GM10248 (cell line): ENCODE results near the gene ZNF679.
"Not testable (repeated sequence)": the region's sequence is repeated elsewhere in the genome, so short reads cannot be mapped to it uniquely, and the experiment has no call there.

Experiments used
- CTCF ChIA-PET: fragments of 300-600 bp; sonication (Branson Sonifier 250); formaldehyde crosslinking; extraction: SDS; loops from one replicate; lab custom pipeline; 2021; ENCODE audit warnings: antibody characterized with exemption; lab: Yijun Ruan, JAX
- POLR2A ChIA-PET: fragments of 350-650 bp; sonication (Branson Sonifier 250); formaldehyde crosslinking; extraction: SDS; loops from one replicate; lab custom pipeline; 2020; ENCODE audit warnings: antibody characterized with exemption; lab: Yijun Ruan, JAX
- DNase-seq: peaks from one replicate; pipeline ENCODE4 v3.0.0; 2012; ENCODE audit errors: extremely low spot score
- TF ChIP-seq, protein P1 (sequence below): IDR thresholded peaks from 2 replicates; pipeline ENCODE4 v1.5.1; 2012; ENCODE audit warnings: mild to moderate bottlenecking, low read depth; ENCODE audit errors: extremely low read depth, missing control alignments, control extremely low read depth

The ZNF679 gene

DNA sequence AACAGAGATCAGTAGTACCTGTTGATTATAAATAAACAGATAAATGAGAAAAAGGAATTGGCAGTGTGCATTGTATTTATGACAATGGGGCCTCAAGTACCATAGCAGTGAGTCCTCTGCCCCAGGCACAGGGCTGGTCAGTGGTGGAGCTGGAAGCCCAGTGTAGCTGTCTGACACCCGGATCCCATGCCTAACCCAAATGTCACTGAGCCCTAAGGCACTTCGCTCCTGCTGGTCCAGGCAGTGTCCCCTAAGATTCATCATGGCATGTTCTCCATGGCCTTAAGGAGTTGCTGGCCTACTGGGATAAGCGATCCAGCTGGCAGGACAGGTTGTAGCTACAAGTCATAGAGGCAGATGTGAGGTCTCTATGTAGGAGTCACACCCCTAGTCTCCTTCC, 82.2 kb downstream of the ZNF679 start:
- POLR2A ChIA-PET = no interaction called here
- CTCF ChIA-PET = no interaction called here
- TF ChIP-seq, protein P1, sequence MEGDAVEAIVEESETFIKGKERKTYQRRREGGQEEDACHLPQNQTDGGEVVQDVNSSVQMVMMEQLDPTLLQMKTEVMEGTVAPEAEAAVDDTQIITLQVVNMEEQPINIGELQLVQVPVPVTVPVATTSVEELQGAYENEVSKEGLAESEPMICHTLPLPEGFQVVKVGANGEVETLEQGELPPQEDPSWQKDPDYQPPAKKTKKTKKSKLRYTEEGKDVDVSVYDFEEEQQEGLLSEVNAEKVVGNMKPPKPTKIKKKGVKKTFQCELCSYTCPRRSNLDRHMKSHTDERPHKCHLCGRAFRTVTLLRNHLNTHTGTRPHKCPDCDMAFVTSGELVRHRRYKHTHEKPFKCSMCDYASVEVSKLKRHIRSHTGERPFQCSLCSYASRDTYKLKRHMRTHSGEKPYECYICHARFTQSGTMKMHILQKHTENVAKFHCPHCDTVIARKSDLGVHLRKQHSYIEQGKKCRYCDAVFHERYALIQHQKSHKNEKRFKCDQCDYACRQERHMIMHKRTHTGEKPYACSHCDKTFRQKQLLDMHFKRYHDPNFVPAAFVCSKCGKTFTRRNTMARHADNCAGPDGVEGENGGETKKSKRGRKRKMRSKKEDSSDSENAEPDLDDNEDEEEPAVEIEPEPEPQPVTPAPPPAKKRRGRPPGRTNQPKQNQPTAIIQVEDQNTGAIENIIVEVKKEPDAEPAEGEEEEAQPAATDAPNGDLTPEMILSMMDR = no peak
- no peak for DNase-seq

DNA sequence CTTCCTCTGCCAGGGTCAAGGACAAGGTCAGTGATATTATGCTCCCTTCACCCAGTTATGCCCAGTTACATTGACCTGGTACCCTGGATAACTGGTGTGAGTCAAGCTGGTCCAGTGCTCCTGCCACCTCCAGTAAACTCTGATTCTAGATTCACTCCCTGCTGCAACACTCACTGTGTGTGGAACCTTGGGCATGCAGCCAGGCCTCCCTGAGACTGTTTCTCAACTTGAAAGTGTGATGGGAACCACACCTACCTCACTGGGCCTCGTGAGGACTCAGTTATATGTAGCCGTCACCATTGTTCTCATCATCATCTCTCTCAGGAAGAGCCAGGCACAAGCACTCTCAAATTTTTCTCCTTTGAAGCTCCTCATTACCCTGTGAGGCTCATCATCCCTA, 84.6 kb downstream of the ZNF679 start:
- POLR2A ChIA-PET = no interaction called here
- DNase-seq = no peak
- TF ChIP-seq, protein P1 = no peak
- CTCF ChIA-PET = interaction anchor here (1.2 kb wide), 1 partner anchor 8 kb away, joined by 3 read pairs; no protein-coding TSS in a partner anchor

DNA sequence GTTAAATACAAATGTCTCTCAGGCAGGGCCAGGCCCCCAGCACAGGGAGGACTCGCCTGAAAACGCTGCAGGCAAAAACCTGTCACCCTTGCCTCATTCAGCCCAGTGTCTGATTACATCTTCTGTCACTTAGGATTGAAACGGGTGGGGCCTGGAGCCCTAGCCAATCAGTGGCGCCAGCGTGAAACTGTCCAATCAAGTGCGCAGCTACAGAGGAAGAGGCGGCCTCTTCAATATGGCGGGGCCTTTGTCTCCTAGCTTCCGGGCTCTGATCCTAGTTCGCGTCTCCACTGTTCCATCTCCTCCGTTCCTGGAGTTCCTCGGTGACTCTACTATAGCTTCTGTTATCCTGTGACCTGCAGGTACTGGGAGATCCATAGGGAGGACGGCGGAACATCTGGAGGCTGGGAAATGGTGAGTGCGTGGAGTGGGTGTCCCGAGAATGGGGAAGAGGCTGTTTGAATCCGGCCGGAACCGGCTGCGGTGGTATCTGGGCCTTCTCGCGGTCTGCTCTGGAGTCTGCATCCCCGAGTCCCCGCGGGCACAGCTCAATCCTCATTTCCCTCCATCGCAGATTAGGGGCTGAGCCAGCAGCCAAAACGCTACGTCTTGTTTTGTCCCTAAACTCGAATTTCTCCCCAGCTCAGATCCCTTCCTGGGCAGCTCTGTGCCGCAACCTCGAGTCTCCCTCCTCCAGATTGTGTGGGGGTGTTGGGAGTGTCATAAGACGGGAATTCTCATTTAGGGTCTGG, 85.6 kb downstream of the ZNF679 start, which contains the start of gene ZNF736:
Gene ZNF736, plus strand, starts transcription at position 222 of the 752 bp plus-strand sequence. Its CDS starts 190 bp downstream, at position 412.
- TF ChIP-seq, protein P1 = no peak
- POLR2A ChIA-PET = interaction anchor here (1.3 kb wide), 1 partner anchor 352 kb away, joined by 4 read pairs; the partner anchor contains the start of gene ZNF107
- CTCF ChIA-PET = interaction anchor here (1.4 kb wide), 1 partner anchor 11 kb away, joined by 3 read pairs; no protein-coding TSS in a partner anchor
- DNase-seq = peak; percentile 90

DNA sequence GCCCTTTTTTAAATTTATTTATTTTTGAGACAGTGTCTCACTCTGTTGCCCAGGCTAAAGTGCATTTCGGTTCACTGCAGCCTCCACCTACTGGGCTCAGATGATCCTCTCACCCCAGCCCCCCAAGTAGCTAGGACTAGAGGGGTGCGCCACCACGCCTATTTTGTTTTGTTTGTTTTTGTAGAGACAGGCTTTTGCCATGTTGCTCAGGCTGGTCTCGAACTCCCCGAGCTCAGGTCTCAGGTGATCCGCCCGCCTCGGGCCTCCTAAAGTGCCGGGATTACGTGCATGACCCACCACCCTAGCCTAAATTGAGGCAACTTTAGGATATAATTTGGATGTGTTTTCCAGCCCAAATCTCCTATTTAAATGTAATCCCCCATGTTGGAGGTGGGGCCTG, 86.3 kb downstream of the ZNF679 start:
- CTCF ChIA-PET = interaction anchor here (0.6 to 1.4 kb wide), 2 partner anchors 10 to 19 kb away, joined by 3 read pairs; no protein-coding TSS in a partner anchor
- no peak for DNase-seq
- POLR2A ChIA-PET = interaction anchor here (1.3 kb wide), 1 partner anchor 351 kb away, joined by 4 read pairs; the partner anchor contains the start of gene ZNF107
- TF ChIP-seq, protein P1 = no peak

DNA sequence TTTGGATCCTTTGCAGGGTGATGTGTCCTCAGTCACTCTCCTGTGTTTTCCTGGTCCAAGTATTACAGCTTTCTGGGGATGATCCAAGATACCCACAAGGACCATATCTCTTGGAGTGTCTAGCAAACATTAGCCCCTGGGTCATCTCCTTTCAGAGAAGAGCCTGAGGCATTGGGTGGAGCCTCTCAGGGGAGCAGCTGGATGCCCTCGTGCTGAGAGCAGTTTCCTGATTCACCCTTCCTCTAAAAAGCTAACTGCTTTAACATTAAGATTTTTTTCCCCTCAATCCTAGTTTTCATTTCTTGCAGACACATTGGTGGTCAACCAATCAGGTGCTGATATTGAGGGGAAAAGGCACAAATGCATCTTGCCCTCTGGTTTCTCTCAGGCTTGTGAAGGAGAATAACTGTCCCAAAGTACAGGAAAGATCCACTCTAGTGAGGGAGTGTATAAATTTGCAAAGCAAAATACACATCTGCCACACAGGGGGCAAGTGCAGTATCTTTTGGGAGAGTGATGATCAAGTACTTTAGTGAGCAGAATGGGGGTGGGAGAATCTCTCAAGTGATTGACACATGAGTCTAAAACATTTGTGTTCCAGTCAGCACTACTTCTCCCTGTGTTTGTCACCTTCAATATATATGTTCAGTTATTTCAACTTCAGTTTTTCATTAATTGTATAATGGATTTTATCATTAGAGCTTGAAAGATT, 87.9 kb downstream of the ZNF679 start:
- ChIA-PET POLR2A (interaction anchor here (0.6 kb wide), 1 partner anchor 246 kb away, joined by 4 read pairs; no protein-coding TSS in a partner anchor), CTCF (interaction anchor here (1.7 kb wide), 1 partner anchor 9 kb away, joined by 6 read pairs; no protein-coding TSS in a partner anchor)
- DNase-seq = not testable (repeated sequence)
